Common myeloid progenitor, CD34-positive (primary cell): Measurements from ENCODE around the gene NOL9.
A peak's percentile ranks its signal among the peaks of the same experiment; 100 is the strongest.

Source experiments
- CTCF ChIA-PET: fragments of 350-600 bp; sonication (Branson Sonifier 250); formaldehyde crosslinking; loops from one replicate; lab custom pipeline; 2021; ENCODE audit warnings: antibody characterized with exemption; lab: Charles Lee
- POLR2A ChIA-PET: fragments of 350-600 bp; sonication (Branson Sonifier 250); formaldehyde crosslinking; loops from one replicate; lab custom pipeline; 2021; ENCODE audit warnings: antibody characterized with exemption; lab: Charles Lee
- DNase-seq, 3 donors: peaks; one replicate each; pipeline versions ENCODE4 v3.0.0 to v3.0.0-alpha.2; 2013
- H3K27ac ChIP-seq, 2 experiments: 1 replicate in 1 of 2; 2 replicates in 1 of 2; pipeline ENCODE4 v1.7.0; 2013; ENCODE audit warnings: inconsistent platforms in 2 of 2, low read length in 2 of 2, mild to moderate bottlenecking in 2 of 2, low read depth in 1 of 2, moderate library complexity in 1 of 2; ENCODE audit not compliant: severe bottlenecking in 2 of 2, insufficient read depth in 1 of 2, poor library complexity in 1 of 2
- H3K27me3 ChIP-seq, 5 experiments: replicated peaks in 2 of 5; 1 replicate in 3 of 5; 2 replicates in 2 of 5; pipeline versions ENCODE4 v1.6.1 to v1.7.0; 2013; ENCODE audit warnings: low read length in 4 of 5, mild to moderate bottlenecking in 2 of 5, moderate library complexity in 2 of 5, inconsistent platforms in 1 of 5; ENCODE audit not compliant: insufficient read depth in 5 of 5, control insufficient read depth in 4 of 5
- H3K36me3 ChIP-seq, 4 experiments: 1 replicate in 2 of 4; 2 replicates in 2 of 4; pipeline versions ENCODE4 v1.6.1 to v1.7.0; 2013; ENCODE audit warnings: low read length in 3 of 4, control low read depth in 1 of 4, mild to moderate bottlenecking in 1 of 4; ENCODE audit not compliant: control insufficient read depth in 4 of 4, insufficient read depth in 4 of 4
- H3K4me1 ChIP-seq, 4 experiments: 1 replicate in 3 of 4; 2 replicates in 1 of 4; pipeline versions ENCODE4 v1.6.1 to v1.7.1; 2013; ENCODE audit warnings: low read length in 3 of 4, mild to moderate bottlenecking in 3 of 4, control low read depth in 1 of 4, inconsistent platforms in 1 of 4, moderate library complexity in 1 of 4; ENCODE audit not compliant: control insufficient read depth in 4 of 4, insufficient read depth in 4 of 4; ENCODE audit errors: control extremely low read depth in 1 of 4
- H3K4me3 ChIP-seq, 7 experiments: 1 replicate in 4 of 7; 2 replicates in 3 of 7; pipeline versions ENCODE4 v1.5.1 to v1.7.0; 2013; ENCODE audit warnings: mild to moderate bottlenecking in 7 of 7, low read length in 6 of 7, moderate library complexity in 6 of 7, inconsistent platforms in 2 of 7, low read depth in 2 of 7, control low read depth in 1 of 7; ENCODE audit not compliant: insufficient read depth in 4 of 7, control insufficient read depth in 1 of 7; ENCODE audit errors: extremely low read depth in 1 of 7
- H3K9me3 ChIP-seq, 5 experiments: 1 replicate in 4 of 5; 2 replicates in 1 of 5; pipeline versions ENCODE4 v1.6.1 to v1.7.1; 2013; ENCODE audit warnings: low read length in 4 of 5, mild to moderate bottlenecking in 2 of 5, inconsistent platforms in 1 of 5, low read depth in 1 of 5, moderate library complexity in 1 of 5; ENCODE audit not compliant: control insufficient read depth in 4 of 5, insufficient read depth in 2 of 5; ENCODE audit errors: control extremely low read depth in 1 of 5
- WGBS: methylation state at CpG from one replicate; pipeline ENCODE4 v1.1.5; 2013; ENCODE audit not compliant: insufficient coverage; 5-methylcytosine and 5-hydroxymethylcytosine counted together

The NOL9 gene

GRCh38 chr1:6487804-6488484, 66.4 kb downstream of the NOL9 start:
- POLR2A ChIA-PET, result no interaction called here
- peaks cover 0 to 44% (median 15%) of the 10 kb centered on the region in 5 experiments for H3K27me3 ChIP-seq
- 88% methylated on average over 11 of the region's 14 CpGs for WGBS
- no peaks in the 10 kb centered on the region for H3K9me3 ChIP-seq
- H3K4me3 ChIP-seq, result no peak overlapping the region
- peaks cover 0 to 33% (median 27%) of the 10 kb centered on the region in 4 experiments for H3K4me1 ChIP-seq
- H3K36me3 ChIP-seq, result no peaks in the 10 kb centered on the region
- no peak for DNase-seq
- no peak overlapping the region for H3K27ac ChIP-seq
- CTCF ChIA-PET, result interaction anchor here (0.7 to 4.2 kb wide), 10 partner anchors 21 to 158 kb away, joined by 3 to 19 read pairs (median 4); no protein-coding TSS in a partner anchor

- no peaks in the 10 kb centered on the region for H3K9me3 ChIP-seq
- CTCF ChIA-PET, result interaction anchor here (0.5 to 1.6 kb wide), 18 partner anchors 9 to 170 kb away, joined by 3 to 7 read pairs (median 3); partner anchors contain the start of gene TNFRSF25
- POLR2A ChIA-PET, result no interaction called here
- peak; percentile 83 to 90 (median 86) for DNase-seq
- H3K36me3 ChIP-seq, result no peaks in the 10 kb centered on the region
- H3K4me3 ChIP-seq, result peak overlapping the region in 1 of 7 experiments; percentile 3
- H3K27me3 ChIP-seq, result peaks cover 0 to 54% (median 20%) of the 10 kb centered on the region in 5 experiments
- WGBS, result 6% methylated on average over 14 of the region's 15 CpGs
- no peak overlapping the region for H3K27ac ChIP-seq
- H3K4me1 ChIP-seq, result peaks cover 0 to 33% (median 26%) of the 10 kb centered on the region in 4 experiments
These were observed 67.8 kb downstream of the NOL9 start for GRCh38 chr1:6486433-6487011.

GRCh38 chr1:6485168-6486101, 68.9 kb downstream of the NOL9 start:
- WGBS, result under 1% methylated on average over 43 of the region's 80 CpGs
- DNase-seq, result no peak
- Histone ChIP-seq H3K4me1 (peaks cover 0 to 24% (median 17%) of the 10 kb centered on the region in 4 experiments), H3K27me3 (peaks cover 0 to 56% (median 20%) of the 10 kb centered on the region in 5 experiments), H3K27ac (no peak overlapping the region), H3K4me3 (peak overlapping the region in 4 of 7 experiments; percentile 10 to 54 (median 37)), H3K36me3 (no peaks in the 10 kb centered on the region), H3K9me3 (no peaks in the 10 kb centered on the region)
- ChIA-PET POLR2A (no interaction called here), CTCF (interaction anchor here (0.5 to 1.6 kb wide), 14 partner anchors 8 to 171 kb away, joined by 3 to 7 read pairs (median 4); partner anchors contain the start of gene TNFRSF25)

GRCh38 chr1:6484826-6485167, 69.5 kb downstream of the NOL9 start:
- no peaks in the 10 kb centered on the region for H3K36me3 ChIP-seq
- no peak for DNase-seq
- CTCF ChIA-PET, result interaction anchor here (1.5 kb wide), 1 partner anchor 11 kb away, joined by 4 read pairs; no protein-coding TSS in a partner anchor
- WGBS, result 25% methylated on average over 9 of the region's 13 CpGs
- H3K27ac ChIP-seq, result no peak overlapping the region
- H3K9me3 ChIP-seq, result no peaks in the 10 kb centered on the region
- POLR2A ChIA-PET, result no interaction called here
- H3K4me3 ChIP-seq, result peak overlapping the region in 2 of 7 experiments; percentile 50 to 54
- H3K4me1 ChIP-seq, result peaks cover 0 to 19% (median 11%) of the 10 kb centered on the region in 4 experiments
- peaks cover 0 to 56% (median 20%) of the 10 kb centered on the region in 5 experiments for H3K27me3 ChIP-seq

- Histone ChIP-seq H3K27ac (no peak overlapping the region), H3K36me3 (no peaks in the 10 kb centered on the region), H3K27me3 (peaks cover 0 to 56% (median 20%) of the 10 kb centered on the region in 5 experiments), H3K4me3 (no peak overlapping the region), H3K4me1 (peaks cover 0 to 18% (median 10%) of the 10 kb centered on the region in 4 experiments), H3K9me3 (no peaks in the 10 kb centered on the region)
- POLR2A ChIA-PET, result no interaction called here
- no peak for DNase-seq
- 100% methylated on average over 2 of the region's 7 CpGs for WGBS
- CTCF ChIA-PET, result interaction anchor here (0.9 to 1.5 kb wide), 3 partner anchors 12 to 40 kb away, joined by 3 to 4 read pairs (median 4); no protein-coding TSS in a partner anchor
These were observed 70.6 kb downstream of the NOL9 start for GRCh38 chr1:6483761-6484117.

GRCh38 chr1:6483017-6483760, 71.1 kb downstream of the NOL9 start:
- ChIA-PET CTCF (interaction anchor here (0.9 to 1.5 kb wide), 3 partner anchors 13 to 40 kb away, joined by 3 to 4 read pairs (median 4); no protein-coding TSS in a partner anchor), POLR2A (no interaction called here)
- no peak overlapping the region for H3K27ac ChIP-seq
- no peaks in the 10 kb centered on the region for H3K36me3 ChIP-seq
- peaks cover 0 to 56% (median 20%) of the 10 kb centered on the region in 5 experiments for H3K27me3 ChIP-seq
- no peaks in the 10 kb centered on the region for H3K9me3 ChIP-seq
- H3K4me3 ChIP-seq, result no peak overlapping the region
- DNase-seq, result no peak
- peaks cover 0 to 18% (median 10%) of the 10 kb centered on the region in 4 experiments for H3K4me1 ChIP-seq
- 83% methylated on average over 12 of the region's 14 CpGs for WGBS
